Stimulated activated CD8-positive, alpha-beta memory T cell treated with anti-CD3 and anti-CD28 coated beads, Interleukin-12 subunit alpha, Interleukin-12 subunit beta, amount 100 ng/mL, for 24 hours (primary cell): ENCODE results near the gene SH3RF3.
"Not testable (repeated sequence)": the region's sequence is repeated elsewhere in the genome, so short reads cannot be mapped to it uniquely, and the experiment has no call there.

Experiments used
- DNase-seq: peaks from one replicate; pipeline ENCODE4 v3.0.0-alpha.2; 2020; ENCODE audit errors: extremely low read depth

Gene SH3RF3

GRCh38 chr2:109128616-109129355 is at the start of gene SH3RF3:
TSS of gene SH3RF3 (plus strand) at chr2:109129205.
- DNase-seq = no peak

- DNase-seq = no peak
Observed at GRCh38 chr2:109079590-109079989, 49.4 kb upstream of the SH3RF3 start.

- DNase-seq = no peak
Observed at GRCh38 chr2:109080109-109080508, 48.9 kb upstream of the SH3RF3 start.

GRCh38 chr2:109080757-109081156 is 48.2 kb upstream of the SH3RF3 start:
- DNase-seq = no peak

- DNase-seq = no peak
Observed at GRCh38 chr2:109081374-109081773, 47.6 kb upstream of the SH3RF3 start.

GRCh38 chr2:109083771-109084170 is 45.2 kb upstream of the SH3RF3 start:
- DNase-seq = no peak

GRCh38 chr2:109084341-109084740 is 44.7 kb upstream of the SH3RF3 start:
- DNase-seq = no peak

- DNase-seq = no peak
Observed at GRCh38 chr2:109085912-109086742, 42.9 kb upstream of the SH3RF3 start.

DNA sequence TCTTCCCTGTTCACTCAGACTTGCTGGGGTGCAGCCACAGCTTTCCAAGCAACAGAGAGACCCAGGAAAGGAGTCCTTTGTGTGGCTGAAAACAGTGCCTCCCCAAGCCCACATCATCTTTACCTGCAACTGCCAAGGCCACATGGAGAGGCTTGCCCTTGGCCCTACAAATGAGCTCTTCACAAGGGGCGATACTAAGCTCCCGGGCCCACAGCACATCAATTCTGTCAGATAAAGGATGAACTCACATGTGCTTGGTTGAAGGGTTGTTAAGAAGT is 42.3 kb upstream of the SH3RF3 start:
- DNase-seq = no peak

DNA sequence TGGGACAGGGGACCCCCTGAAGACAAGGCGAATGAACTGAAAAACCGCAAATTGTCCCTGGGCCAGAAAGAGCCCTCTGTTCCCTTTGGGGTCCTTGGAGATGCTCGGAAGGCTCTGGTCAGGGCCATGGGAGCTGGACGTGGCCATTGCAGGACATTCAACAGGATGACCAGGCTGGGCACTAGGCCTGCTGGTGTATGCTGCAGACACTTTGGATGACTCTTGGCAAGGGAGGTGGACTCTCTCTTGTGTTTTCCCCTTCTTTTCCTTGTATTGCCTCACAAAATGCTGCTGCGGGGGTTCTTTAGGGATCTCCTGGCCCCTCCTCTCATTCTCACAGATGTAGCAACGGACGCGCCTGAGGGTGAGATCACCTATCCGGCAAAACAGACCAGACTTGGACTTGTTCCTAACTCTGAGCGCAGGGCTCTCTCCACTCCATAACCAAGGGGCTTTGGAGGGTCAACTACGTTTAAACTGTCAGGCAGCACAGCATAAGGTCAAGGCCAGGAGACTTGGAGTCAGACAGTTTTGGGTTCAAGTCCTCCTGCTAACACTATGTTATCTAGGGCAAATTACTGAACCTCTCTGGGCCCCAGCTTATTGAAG is 41.8 kb upstream of the SH3RF3 start:
- DNase-seq = no peak

- no peak for DNase-seq
Observed at GRCh38 chr2:109089602-109090300, 39.3 kb upstream of the SH3RF3 start.

- no peak for DNase-seq
Observed at GRCh38 chr2:109091526-109091925, 37.5 kb upstream of the SH3RF3 start.

GRCh38 chr2:109094144-109094543 is 34.9 kb upstream of the SH3RF3 start:
- no peak for DNase-seq

DNA sequence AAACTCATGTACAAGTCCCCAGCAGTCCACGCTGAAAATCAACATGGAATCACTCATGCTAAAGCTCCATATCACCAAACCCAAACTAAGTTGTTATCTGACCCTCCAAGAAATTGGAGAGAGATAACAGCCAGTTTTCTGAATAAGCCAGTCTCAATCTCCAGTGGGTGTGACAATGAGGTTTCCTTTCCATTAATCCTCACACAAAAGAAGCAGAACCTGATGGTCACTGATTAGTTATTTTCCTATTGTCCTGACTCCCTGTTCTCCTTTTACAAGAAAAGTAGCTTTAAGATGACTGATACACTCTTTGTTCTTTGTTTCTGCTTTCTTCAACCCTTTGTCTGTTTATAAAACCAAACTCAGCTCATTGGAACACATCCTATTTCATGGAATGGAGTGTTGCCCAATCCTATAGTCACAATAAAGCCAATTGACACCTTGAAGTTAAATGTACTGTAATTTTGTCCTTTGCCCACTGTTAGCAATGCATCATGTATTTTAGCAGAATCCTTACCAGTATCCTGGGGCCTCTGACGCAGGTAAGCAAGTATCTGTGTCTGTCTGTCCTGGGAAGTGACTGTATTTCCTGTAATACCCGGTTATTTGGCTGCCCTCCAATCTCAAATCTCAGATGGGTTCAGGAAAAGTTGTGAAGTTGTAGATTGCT is 30.6 kb upstream of the SH3RF3 start:
- no peak for DNase-seq

- DNase-seq = no peak
Observed at GRCh38 chr2:109098921-109099273, 30.1 kb upstream of the SH3RF3 start.

DNA sequence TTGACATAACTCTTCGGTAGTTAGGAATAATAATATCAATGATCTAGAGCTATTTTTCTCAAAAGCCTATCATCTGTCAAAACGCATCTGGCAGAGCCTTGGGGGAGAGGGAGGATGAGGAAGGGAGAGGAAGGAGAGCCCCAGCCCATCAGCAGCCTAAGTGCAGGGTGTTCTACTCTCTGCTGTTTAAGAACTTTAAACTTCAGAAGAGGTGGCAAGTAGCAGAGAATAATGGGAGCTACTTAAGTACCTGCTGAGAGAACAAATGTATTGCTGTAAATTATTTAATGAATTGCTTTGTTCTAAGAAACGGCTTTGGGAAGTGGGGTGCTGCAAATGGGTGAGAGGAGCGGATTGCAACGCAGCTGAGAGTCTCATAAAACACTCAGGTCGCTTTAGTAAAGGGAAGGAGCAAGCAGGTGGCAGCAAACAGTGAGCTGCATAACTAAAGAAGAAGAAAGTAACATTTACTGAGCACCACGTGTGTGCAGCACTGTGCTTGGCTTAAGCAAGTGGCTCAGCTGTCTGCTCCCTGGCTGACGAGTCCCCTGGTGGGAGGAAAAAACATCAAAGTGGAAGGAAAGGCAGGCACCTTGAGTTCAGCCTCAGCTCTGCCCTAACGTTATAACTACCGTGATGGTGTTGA is 26.3 kb upstream of the SH3RF3 start:
- no peak for DNase-seq

DNA sequence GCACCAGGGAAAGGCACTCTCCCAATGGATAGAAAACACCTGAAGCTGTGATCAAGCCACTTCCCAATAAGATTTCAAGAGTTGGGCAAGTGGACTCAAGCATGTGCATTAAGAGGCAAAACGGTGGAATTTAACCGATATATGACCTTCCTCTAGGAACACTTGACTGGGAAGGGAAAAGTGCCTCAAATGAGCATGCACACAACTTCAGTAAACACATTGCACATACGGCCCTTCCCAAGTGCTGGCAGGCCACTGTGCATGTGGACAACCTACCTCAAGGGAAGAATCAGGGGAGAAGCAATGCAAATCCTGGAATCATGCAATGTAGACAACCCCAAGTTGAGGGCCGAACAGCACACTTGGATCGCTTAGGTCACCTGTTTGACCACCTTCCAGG is 23.9 kb upstream of the SH3RF3 start:
- DNase-seq = no peak

GRCh38 chr2:109108740-109109139 is 20.3 kb upstream of the SH3RF3 start:
- DNase-seq = no peak

DNA sequence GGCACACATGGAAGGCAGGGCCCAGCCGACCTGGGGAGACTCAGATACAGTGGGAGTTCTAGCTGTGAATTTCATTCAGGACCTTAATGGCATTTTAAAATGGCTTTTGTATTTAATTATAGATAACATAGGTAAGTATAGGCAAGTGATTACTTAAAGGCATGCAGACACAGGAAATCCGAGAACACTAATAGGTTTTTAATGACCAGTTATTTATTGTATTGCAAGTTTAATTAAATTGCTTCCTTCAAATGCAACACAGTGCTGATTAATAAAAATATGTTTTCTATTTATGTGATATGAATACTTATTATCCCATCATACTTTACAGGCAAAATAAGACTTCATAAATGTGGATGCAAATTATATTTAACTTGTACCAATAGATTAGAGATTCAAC is 19.7 kb upstream of the SH3RF3 start:
- no peak for DNase-seq

GRCh38 chr2:109110170-109110569 is 18.8 kb upstream of the SH3RF3 start:
- no peak for DNase-seq

DNA sequence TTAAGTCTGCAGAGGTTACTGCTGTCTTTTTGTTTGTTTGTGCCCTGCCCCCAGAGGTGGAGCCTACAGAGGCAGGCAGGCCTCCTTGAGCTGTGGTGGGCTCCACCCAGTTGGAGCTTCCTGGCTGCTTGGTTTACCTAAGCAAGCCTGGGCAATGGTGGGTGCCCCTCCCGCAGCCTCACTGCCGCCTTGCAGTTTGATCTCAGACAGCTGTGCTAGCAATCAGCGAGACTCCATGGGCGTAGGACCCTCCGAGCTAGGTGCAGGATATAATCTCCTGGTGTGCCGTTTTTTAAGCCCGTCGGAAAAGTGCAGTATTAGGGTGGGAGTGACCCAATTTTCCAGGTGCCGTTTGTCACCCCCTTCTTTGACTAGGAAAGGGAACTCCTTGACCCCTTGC is 11.8 kb upstream of the SH3RF3 start:
- not testable (repeated sequence) for DNase-seq
